Activated CD4-positive, CD25-positive, alpha-beta regulatory T cell treated with anti-CD3 and anti-CD28 coated beads, Interleukin-2, amount 50 U/mL, for 24 hours (primary cell): ENCODE results near the gene TMEM203.

Experiments
- ATAC-seq, 2 donors: fragments of 150-1000 bp; cut with Tn5 transposase; one replicate each; pipeline ENCODE4 v1.10.0; 2021; ENCODE audit warnings: mild to moderate bottlenecking in 1 of 2, moderate library complexity in 1 of 2

TMEM203 gene

DNA sequence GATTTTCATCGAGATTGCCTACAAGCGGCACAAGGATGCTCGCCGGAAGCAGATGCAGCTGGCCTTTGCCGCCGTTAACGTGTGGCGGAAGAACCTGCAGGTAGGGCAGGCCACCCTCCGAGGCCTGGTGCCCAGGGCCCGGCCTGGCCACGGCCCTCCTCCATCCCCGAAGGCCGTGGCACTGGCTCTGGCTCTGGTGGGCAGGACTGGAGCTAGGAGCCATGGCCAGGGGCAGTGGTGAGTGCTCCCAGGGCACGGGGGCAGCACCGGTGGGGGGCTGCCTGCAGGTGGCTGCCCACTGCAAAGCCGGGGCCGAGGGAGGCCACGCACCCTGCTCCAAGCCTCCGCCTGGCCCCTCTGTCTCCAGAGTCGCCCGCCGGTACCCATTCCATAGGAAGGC is 41.6 kb downstream of the TMEM203 start:
- ATAC-seq, result no peak

DNA sequence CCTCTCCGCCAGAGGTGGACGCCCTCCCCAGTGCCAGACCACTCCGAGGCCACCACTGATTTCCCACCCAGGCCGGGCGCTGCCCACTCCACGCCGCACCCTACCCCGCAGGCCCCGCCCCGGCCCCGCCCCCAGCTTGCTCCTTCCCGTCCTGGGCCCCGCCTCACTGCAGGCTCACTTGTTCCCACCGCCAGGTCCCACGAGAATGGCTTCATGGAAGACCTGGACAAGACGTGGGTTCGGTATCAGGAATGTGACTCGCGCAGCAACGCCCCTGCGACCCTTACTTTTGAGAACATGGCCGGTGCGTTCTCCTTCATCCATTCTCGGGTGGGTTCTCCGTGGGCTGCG is 42.1 kb downstream of the TMEM203 start:
- ATAC-seq, result no peak

DNA sequence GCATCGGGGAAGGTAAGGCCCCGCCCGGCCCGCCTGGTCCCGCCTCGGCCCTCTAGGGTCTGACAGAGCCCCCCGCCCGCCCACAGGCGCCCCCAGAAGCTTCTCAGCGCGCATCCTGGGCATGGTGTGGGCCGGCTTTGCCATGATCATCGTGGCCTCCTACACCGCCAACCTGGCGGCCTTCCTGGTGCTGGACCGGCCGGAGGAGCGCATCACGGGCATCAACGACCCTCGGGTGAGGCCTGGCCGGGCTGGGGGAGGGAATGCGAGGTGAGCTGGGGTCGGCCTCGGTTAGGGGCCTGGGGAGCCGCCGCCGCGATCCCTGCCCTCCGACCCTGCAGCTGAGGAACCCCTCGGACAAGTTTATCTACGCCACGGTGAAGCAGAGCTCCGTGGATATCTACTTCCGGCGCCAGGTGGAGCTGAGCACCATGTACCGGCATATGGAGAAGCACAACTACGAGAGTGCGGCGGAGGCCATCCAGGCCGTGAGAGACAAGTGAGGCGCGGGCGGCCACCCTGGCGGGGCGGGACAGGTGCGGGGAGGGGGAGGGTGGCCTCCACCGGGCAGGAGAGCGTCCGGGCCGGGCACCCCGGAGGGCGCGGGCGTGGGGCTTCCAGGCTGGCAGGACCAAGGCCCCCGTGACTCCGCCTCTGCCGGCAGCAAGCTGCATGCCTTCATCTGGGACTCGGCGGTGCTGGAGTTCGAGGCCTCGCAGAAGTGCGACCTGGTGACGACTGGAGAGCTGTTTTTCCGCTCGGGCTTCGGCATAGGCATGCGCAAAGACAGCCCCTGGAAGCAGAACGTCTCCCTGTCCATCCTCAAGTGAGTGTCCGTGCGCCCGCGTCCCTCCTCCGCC is 42.7 kb downstream of the TMEM203 start:
- ATAC-seq, result no peak

DNA sequence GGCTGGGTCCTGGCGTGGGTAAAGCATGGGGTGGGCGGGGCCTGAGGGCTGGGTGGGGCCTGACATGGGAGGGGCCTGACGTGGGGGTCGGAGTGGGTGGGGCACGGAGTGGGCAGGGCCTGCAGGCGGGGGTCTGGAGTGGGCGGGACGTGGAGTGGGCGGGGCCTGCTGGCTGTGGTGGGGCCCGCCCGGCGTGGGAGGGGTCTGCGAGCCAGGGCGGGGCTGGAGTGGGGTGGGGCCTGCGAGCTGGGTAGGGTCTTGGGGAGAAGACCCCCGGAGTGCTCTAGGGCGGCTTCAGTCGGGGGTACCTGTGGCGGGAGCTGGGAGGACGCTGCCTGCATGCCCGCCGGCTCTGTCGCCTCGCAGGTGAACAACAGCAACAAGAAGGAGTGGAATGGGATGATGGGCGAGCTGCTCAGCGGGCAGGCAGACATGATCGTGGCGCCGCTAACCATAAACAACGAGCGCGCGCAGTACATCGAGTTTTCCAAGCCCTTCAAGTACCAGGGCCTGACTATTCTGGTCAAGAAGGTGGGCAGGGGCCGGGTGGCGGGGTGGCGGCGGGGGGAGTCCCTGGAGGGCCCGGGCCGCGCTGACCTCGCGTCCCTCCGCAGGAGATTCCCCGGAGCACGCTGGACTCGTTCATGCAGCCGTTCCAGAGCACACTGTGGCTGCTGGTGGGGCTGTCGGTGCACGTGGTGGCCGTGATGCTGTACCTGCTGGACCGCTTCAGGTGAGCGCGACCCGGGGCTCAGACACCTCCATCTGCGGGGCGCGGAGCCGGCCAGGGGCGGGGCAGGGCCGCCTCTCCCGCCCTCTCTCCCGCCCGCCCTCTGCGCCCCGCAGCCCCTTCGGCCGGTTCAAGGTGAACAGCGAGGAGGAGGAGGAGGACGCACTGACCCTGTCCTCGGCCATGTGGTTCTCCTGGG is 43.6 kb downstream of the TMEM203 start:
- ATAC-seq, result no peak

DNA sequence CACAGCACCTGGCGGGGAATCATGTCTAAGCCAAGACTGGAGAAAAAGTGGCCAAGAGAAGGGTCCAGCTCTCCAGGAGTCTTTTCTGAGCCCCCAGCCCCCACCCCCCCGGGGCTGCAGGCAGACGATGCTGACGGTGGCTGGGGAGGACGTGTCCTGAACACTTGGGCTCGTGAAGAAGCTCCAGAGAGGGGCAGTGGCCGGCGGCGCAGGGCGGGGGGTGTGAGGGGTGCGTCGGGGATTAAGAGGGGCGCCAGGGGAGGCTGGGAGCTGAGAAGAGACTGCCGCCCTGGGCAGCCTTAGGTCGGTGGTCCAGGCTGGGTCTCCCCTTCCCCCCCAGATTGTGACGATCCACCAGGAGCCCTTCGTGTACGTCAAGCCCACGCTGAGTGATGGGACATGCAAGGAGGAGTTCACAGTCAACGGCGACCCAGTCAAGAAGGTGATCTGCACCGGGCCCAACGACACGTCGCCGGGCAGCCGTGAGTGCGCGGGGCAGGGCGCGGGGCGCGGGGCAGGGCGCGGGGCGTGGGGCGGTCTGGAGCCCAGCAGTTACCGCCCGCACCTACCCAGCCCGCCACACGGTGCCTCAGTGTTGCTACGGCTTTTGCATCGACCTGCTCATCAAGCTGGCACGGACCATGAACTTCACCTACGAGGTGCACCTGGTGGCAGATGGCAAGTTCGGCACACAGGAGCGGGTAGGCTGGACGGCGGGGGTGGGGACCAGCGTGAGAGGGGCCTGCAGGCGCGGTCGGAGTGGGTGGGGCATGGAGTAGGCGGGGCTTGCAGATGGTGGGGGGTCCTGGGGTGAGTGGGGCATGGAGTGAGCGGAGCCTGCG is 44.5 kb downstream of the TMEM203 start:
- no peak for ATAC-seq

DNA sequence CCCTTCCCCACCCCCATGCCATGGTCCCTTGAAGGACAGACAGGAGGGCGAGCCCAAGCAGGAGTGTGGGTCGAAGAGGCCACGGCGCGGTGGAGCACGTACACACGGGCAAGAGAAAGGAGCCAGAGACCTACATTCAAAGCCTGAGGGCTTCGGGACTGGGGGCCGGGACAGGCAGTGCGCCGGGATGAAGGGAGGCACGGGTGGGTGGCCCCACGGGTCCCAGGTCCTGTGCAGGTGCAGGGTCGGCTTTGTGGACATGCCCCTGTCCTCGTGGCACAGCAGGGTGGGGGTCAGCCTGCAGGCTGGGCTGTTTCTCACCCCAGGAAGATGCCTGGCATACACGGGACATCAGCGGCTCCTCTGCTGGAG is 45.4 kb downstream of the TMEM203 start:
- no peak for ATAC-seq

DNA sequence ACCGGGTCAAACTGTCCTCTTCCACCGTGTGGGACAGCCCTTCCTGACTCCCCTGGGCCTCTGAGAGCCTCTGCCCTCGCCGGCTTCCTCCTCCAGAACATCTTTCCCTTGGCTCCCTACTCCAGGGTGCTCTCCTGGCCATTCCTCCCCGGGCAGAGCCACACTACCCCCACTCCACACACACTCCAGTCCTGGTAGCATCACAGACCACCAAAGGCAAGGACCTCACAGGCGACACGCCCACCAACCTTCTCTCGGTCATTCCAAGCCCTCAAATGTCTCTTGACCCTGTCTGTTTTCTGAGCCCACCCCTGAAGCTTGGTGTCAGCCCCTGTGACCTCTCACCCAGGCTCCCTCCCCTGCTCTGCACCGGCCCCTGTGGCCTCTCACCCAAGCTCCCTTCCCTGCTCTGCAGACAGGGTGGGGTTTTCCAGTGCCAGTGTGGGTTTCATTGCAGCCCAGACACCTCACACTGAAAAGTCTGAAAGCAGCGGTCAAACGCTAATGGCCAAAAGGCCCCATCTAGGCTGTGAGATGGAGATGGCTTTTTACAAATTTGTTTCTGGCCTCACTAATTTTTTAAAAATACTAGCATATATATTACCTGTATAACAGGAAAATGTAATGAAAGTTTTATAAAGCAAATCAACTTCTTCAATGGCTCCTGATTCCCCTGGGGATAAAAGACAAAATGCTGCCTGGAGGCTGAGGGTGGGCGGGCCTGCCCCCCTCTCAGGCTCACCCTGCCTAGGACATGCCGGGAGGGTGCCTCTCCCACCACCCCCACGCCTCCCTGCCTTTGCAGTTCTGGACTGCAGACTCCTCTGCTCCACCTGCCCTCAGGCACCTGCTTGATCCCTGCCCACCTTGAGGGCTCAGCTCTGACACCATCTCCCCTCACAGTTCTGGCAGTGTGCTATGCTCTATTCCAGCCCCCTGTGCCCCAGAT is 46.1 kb downstream of the TMEM203 start:
- ATAC-seq, result no peak

DNA sequence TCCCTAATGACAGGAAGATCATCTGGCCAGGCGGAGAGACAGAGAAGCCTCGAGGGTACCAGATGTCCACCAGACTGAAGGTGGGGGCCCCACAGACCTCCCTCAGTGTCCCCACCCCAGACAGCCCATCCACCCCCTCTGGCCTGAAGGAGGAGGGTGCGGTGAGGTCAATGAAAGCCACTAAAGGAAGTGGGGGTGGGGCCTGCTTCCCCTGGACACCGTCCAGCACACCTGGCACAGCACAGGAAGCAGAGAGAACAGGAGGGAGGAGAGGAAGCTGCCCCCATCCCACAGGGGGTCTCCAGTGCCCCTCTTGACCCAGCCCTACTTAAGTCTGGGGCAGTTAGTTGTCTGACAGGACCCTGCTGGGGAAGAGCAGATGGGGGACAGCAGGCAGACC is 46.8 kb downstream of the TMEM203 start:
- no peak for ATAC-seq

DNA sequence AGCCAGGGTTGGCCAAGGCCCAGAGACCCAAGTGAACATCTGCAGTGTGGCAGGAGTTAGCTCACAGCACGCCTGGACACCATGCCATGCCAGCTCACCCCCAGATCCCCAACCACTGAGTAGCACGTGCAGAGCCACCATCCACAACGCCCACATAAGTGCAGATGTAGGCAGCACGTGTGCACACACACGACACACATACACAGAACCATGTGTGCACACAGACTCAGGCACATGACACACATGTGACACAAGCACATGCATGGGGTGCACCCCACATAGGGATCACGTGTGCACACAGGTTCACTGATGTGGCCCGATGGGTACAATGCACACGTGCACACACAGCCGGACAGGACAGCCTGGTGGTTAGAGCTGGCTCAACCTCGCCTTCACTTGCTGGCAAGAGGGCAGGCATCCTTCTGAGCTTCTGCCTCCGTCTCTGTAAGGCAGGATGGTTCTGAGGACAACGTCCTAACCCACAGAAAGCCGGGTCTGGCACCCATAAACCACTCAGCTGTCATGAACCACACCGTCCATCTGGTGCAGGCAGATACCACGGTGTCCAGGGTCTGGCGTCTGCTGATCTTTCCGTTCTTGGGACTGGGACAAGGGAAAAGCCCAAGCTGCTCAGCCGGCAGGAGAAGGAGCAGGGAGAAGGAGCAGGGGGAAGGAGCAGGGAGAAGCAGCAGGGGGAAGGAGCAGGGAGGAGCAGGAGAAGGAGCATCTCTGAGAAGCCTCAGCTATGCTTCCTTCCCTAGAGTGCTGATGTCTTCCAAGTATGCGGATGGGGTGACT is 47.6 kb downstream of the TMEM203 start:
- no peak for ATAC-seq

DNA sequence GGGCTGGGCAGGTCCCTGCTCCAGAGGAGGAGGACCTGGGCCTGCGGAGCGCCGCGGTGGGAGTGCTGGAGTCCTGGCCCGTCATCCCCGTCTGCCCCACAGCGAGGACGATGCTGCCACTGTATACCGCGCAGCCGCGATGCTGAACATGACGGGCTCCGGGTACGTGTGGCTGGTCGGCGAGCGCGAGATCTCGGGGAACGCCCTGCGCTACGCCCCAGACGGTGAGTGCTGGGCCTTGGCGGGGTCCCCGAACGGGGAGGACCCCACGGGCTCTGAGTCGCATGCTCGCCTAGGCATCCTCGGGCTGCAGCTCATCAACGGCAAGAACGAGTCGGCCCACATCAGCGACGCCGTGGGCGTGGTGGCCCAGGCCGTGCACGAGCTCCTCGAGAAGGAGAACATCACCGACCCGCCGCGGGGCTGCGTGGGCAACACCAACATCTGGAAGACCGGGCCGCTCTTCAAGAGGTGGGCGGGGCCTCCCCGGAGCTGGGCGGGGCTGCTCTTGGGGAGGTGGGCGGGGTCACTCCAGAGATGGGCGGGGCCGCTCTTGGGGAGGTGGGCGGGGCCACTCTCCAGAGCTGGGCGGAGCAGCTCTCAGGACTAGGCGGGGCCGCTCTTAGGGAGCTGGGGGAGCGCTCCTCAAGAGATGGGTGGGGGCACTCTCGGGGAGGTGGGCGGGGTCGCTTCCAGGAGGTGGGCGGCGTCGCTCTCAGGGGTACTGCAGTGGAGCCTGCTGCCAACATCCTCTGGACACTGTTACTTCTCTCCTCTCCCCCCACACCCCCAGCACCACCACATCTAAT is 48.7 kb downstream of the TMEM203 start:
- peak; percentile 58 to 70 for ATAC-seq
